Measurements from ENCODE around the gene COX6B2. TPM values are rescaled to one million over a fixed set of nuclear protein-coding genes. Genes with fewer than 3 reads are reported as not detected.

COX6B2 gene
- total RNA-seq, 1 donor from 2014 or later: not detected

- no peak for DNase-seq (ENCODE audit: extremely low spot score, unreplicated experiment)
- Mint-ChIP-seq H3K9me3 (ENCODE audit: unreplicated experiment) (no peaks in the 10 kb centered on the region), H3K4me3 (ENCODE audit: unreplicated experiment) (no peak within 1 kb of the TSS), H3K27ac (ENCODE audit: unreplicated experiment) (no peak within 1 kb of the TSS), H3K27me3 (ENCODE audit: unreplicated experiment) (peaks cover 3% of the 10 kb centered on the region), H3K4me1 (ENCODE audit: unreplicated experiment) (peaks cover under 1% of the 10 kb centered on the region), H3K36me3 (ENCODE audit: unreplicated experiment) (no peaks in the 10 kb centered on the region)
- TF ChIP-seq CTCF (IDR thresholded peaks at IDR 0.05): no peak
Measured at GRCh38 chr19:55325172-55325571, 29.3 kb downstream of the COX6B2 start, which contains the start of gene TMEM150B. Gene TMEM150B, minus strand, starts transcription at chr19:55325341. Its CDS starts 4,305 bp downstream, at chr19:55321036.

GRCh38 chr19:55324662-55325061 is 29.9 kb downstream of the COX6B2 start:
- no peak for DNase-seq (ENCODE audit: extremely low spot score, unreplicated experiment)
- peaks cover 7% of the 10 kb centered on the region for H3K27me3 Mint-ChIP-seq (ENCODE audit: unreplicated experiment)
- peaks cover 5% of the 10 kb centered on the region for H3K4me1 Mint-ChIP-seq (ENCODE audit: unreplicated experiment)
- no peak overlapping the region for H3K27ac Mint-ChIP-seq (ENCODE audit: unreplicated experiment)
- TF ChIP-seq CTCF (IDR thresholded peaks at IDR 0.05): no peak
- no peak overlapping the region for H3K4me3 Mint-ChIP-seq (ENCODE audit: unreplicated experiment)
- no peaks in the 10 kb centered on the region for H3K9me3 Mint-ChIP-seq (ENCODE audit: unreplicated experiment)
- no peaks in the 10 kb centered on the region for H3K36me3 Mint-ChIP-seq (ENCODE audit: unreplicated experiment)

- Mint-ChIP-seq H3K36me3 (ENCODE audit: unreplicated experiment) (no peaks in the 10 kb centered on the region), H3K4me3 (ENCODE audit: unreplicated experiment) (no peak overlapping the region), H3K4me1 (ENCODE audit: unreplicated experiment) (peaks cover 6% of the 10 kb centered on the region), H3K27ac (ENCODE audit: unreplicated experiment) (no peak overlapping the region), H3K9me3 (ENCODE audit: unreplicated experiment) (no peaks in the 10 kb centered on the region), H3K27me3 (ENCODE audit: unreplicated experiment) (peaks cover 7% of the 10 kb centered on the region)
- no peak for TF ChIP-seq CTCF (IDR thresholded peaks at IDR 0.05)
- DNase-seq (ENCODE audit: extremely low spot score, unreplicated experiment): no peak
Measured at GRCh38 chr19:55322204-55322885, 32.2 kb downstream of the COX6B2 start.

- DNase-seq (ENCODE audit: extremely low spot score, unreplicated experiment): no peak
- Mint-ChIP-seq H3K36me3 (ENCODE audit: unreplicated experiment) (no peaks in the 10 kb centered on the region), H3K27me3 (ENCODE audit: unreplicated experiment) (peaks cover 7% of the 10 kb centered on the region), H3K9me3 (ENCODE audit: unreplicated experiment) (no peaks in the 10 kb centered on the region), H3K4me1 (ENCODE audit: unreplicated experiment) (peaks cover 6% of the 10 kb centered on the region), H3K27ac (ENCODE audit: unreplicated experiment) (no peak overlapping the region), H3K4me3 (ENCODE audit: unreplicated experiment) (no peak overlapping the region)
- no peak for TF ChIP-seq CTCF (IDR thresholded peaks at IDR 0.05)
Measured at GRCh38 chr19:55321466-55322137, 32.9 kb downstream of the COX6B2 start.

GRCh38 chr19:55320844-55321419 is 33.6 kb downstream of the COX6B2 start:
- H3K4me1 Mint-ChIP-seq (ENCODE audit: unreplicated experiment): peaks cover 6% of the 10 kb centered on the region
- no peak overlapping the region for H3K27ac Mint-ChIP-seq (ENCODE audit: unreplicated experiment)
- H3K4me3 Mint-ChIP-seq (ENCODE audit: unreplicated experiment): no peak overlapping the region
- DNase-seq (ENCODE audit: extremely low spot score, unreplicated experiment): no peak
- TF ChIP-seq CTCF (IDR thresholded peaks at IDR 0.05): no peak
- H3K27me3 Mint-ChIP-seq (ENCODE audit: unreplicated experiment): peaks cover 7% of the 10 kb centered on the region
- H3K36me3 Mint-ChIP-seq (ENCODE audit: unreplicated experiment): no peaks in the 10 kb centered on the region
- no peaks in the 10 kb centered on the region for H3K9me3 Mint-ChIP-seq (ENCODE audit: unreplicated experiment)

All from osteocyte (in vitro differentiated cells).